ENCODE data around the gene MAD2L2.

DNA sequence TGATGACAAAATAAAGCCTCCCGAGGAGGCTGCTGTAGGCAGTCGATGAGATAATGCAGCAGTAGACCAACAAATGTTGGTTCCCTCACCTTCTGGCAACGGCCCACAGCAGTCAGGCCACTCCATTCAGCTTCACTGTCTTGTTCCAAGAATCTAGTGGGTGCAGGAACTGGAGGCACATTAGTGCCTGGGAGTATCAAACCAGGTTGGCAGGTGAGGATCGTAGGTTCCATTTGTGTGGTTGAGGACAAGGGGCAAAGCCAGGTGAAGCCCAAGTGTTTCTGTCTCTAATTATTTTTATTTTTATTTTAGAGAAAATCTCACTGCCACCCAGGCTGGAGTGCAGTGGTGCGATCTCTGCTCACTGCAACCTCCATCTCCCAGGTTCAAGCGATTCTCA is 40.0 kb downstream of the MAD2L2 start:
- TF ChIP-seq, protein P1, sequence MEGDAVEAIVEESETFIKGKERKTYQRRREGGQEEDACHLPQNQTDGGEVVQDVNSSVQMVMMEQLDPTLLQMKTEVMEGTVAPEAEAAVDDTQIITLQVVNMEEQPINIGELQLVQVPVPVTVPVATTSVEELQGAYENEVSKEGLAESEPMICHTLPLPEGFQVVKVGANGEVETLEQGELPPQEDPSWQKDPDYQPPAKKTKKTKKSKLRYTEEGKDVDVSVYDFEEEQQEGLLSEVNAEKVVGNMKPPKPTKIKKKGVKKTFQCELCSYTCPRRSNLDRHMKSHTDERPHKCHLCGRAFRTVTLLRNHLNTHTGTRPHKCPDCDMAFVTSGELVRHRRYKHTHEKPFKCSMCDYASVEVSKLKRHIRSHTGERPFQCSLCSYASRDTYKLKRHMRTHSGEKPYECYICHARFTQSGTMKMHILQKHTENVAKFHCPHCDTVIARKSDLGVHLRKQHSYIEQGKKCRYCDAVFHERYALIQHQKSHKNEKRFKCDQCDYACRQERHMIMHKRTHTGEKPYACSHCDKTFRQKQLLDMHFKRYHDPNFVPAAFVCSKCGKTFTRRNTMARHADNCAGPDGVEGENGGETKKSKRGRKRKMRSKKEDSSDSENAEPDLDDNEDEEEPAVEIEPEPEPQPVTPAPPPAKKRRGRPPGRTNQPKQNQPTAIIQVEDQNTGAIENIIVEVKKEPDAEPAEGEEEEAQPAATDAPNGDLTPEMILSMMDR (IDR thresholded peaks at IDR 0.05): no peak
- TF ChIP-seq POLR2A (IDR thresholded peaks at IDR 0.05): no peak

Measured in right lobe of liver (tissue), 4 donors.